GM18526 (cell line): ENCODE measurements around the gene RNF145.

Source experiments
- POLR2A ChIP-seq: IDR thresholded peaks from 3 replicates; pipeline ENCODE4 v1.6.1; 2011; ENCODE audit not compliant: insufficient read length; ENCODE audit errors: extremely low read depth

The RNF145 gene

DNA sequence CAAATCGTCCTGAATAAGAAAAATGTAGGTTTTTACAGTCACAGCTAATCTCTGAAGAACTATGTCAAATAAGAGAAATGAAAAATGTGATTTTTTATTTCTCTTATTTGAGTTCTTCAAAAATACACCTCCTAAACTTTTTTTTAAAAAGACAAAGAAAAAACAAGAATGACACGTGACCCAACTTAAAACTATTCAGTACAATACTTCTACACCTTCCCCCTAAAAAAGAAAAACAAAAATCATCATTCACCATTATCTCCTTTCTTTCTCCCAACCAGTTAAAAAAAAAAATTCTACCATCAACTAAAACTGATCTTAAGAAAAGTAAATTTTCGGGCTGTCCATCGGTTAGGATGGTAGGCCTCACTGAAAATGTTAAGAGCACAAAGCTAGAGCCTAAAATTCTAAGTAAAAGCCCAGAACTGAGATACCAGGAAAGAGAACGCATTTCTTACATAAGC is 2.1 kb downstream of the RNF145 start:
- TF ChIP-seq POLR2A = no peak

GRCh38 chr5:159206818-159207217 is 2.5 kb downstream of the RNF145 start:
- no peak for TF ChIP-seq POLR2A

GRCh38 chr5:159206368-159206767 is 3.0 kb downstream of the RNF145 start:
- TF ChIP-seq POLR2A = no peak

- TF ChIP-seq POLR2A = no peak
These were observed 6.0 kb downstream of the RNF145 start for GRCh38 chr5:159203351-159203750.

- no peak for TF ChIP-seq POLR2A
These were observed 7.2 kb downstream of the RNF145 start for GRCh38 chr5:159202151-159202550.

GRCh38 chr5:159199780-159200179 is 9.6 kb downstream of the RNF145 start:
- TF ChIP-seq POLR2A = no peak

GRCh38 chr5:159199225-159199624 is 10.1 kb downstream of the RNF145 start:
- no peak for TF ChIP-seq POLR2A

- TF ChIP-seq POLR2A = no peak
These were observed 11.0 kb downstream of the RNF145 start for GRCh38 chr5:159198063-159199036.

DNA sequence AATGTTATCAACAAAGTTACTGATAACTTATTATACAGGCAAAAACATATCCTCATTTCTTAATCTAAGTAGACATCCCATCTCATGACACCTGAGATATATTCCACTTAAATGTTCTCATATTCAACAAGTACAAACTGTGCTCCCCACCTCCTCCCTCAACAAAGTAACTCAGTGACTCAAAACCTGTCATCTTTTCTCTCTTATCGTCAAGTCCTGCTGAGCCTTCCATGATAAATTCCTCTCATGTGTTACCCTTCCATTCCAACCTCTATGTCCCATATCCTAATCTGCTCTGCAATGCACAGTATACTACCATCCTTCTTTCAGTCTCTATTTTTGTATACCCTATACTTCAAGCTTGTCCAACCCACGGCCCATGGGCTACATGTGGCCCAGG is 13.6 kb downstream of the RNF145 start:
- TF ChIP-seq POLR2A = no peak

DNA sequence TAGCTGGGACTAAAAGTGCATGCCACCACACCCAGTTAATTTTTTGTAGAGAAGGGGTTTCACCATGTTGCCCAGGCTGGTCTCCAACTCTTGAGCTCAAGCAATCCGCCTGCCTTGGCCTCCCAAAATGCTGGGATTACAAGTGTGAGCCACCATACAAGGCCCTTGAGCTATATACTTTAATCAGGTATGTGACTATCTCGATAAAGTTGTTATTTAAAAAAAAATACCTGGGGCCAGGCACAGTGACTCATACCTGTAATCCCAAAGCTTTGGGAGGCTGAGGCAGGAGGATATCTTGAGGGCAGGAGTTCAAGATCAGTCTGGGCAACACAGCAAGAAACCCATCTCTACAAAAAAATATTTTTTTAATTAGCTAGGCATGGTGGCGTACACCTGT is 19.2 kb downstream of the RNF145 start:
- TF ChIP-seq POLR2A = no peak

- TF ChIP-seq POLR2A = no peak
These were observed 20.0 kb downstream of the RNF145 start for GRCh38 chr5:159189310-159189709.

DNA sequence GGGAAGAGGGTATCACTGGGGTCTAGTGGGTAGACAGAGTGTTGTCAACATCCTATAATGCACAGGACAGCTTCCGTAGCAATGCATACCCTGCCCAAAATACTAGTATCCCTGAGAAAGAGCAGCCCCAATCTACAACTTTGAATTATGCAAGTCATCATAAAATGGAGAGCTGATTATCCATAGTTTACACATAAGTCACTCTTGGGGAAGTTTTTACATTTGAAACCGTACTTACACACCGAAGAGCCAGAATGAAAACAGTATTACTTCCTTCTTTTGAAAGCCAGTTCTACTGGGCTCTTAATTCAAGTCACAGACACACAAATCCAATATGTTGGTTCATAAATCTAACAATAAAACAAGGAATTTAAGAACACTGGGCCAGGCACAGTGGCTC is 21.6 kb downstream of the RNF145 start:
- no peak for TF ChIP-seq POLR2A

DNA sequence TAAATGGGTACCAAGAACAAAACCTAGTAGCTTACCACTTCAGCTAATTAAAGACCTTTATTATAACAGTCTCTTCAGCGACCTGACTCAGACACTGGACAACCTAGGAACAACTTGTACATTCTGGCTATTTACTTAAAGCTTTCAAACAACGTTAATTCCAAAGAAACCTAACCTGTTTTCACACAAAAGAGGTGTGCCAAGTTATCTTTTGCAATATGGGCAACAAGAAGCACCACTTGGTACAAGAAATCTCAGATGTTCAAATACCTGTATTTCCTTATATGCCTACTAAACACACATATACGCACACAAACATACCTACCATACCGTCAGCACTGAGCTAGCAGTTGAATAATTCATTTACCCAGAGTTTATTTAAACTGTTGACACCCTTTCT is 23.0 kb downstream of the RNF145 start:
- no peak for TF ChIP-seq POLR2A

GRCh38 chr5:159185773-159186172 is 23.6 kb downstream of the RNF145 start:
- TF ChIP-seq POLR2A = no peak

GRCh38 chr5:159184858-159185381 is 24.4 kb downstream of the RNF145 start:
- TF ChIP-seq POLR2A = no peak

GRCh38 chr5:159184236-159184635 is 25.1 kb downstream of the RNF145 start:
- no peak for TF ChIP-seq POLR2A
